Tibial artery (tissue), 4 donors: ENCODE measurements around the gene DCUN1D4.

Experiments
- DNase-seq, 2 donors: peaks; one replicate each; pipeline ENCODE4 v3.0.0-alpha.2; 2019
- H3K27ac ChIP-seq, 2 donors: fragments of 200-600 bp; sonication (generic) in 1 of 2; 1 replicate in 1 of 2; 2 replicates in 1 of 2; pipeline ENCODE4 v1.5.1; 2018 to 2019; ENCODE audit warnings: mild to moderate bottlenecking in 1 of 2
- H3K27me3 ChIP-seq, 2 donors: fragments of 200-600 bp; sonication (generic) in 1 of 2; one replicate each; pipeline versions ENCODE4 v1.5.1 to v1.6.0; 2016 to 2019
- H3K36me3 ChIP-seq, 3 donors: fragments of 200-600 bp; sonication (generic) in 2 of 3; one replicate each; pipeline ENCODE4 v1.5.1; 2016 to 2019; ENCODE audit warnings: mild to moderate bottlenecking in 2 of 3
- H3K4me1 ChIP-seq, 4 donors: fragments of 200-600 bp; sonication (generic) in 2 of 4; 1 replicate in 3 of 4; 2 replicates in 1 of 4; pipeline ENCODE4 v1.5.1; 2016 to 2019
- H3K4me3 ChIP-seq, 2 donors: fragments of 200-600 bp; sonication (generic) in 1 of 2; 1 replicate in 1 of 2; 2 replicates in 1 of 2; pipeline ENCODE4 v1.5.1; 2018 to 2019; ENCODE audit warnings: mild to moderate bottlenecking in 2 of 2
- H3K9me3 ChIP-seq, 3 donors: fragments of 200-600 bp; sonication (generic) in 1 of 3; one replicate each; pipeline ENCODE4 v1.5.1; 2016 to 2019
- CTCF ChIP-seq, 2 experiments: fragments of 200-600 bp in 1 of 2; fragments of 450-650 bp in 1 of 2; IDR thresholded peaks; one replicate each; pipeline ENCODE4 v1.5.1; 2017 to 2019; ENCODE audit warnings: antibody characterized with exemption in 2 of 2, mild to moderate bottlenecking in 1 of 2, moderate library complexity in 1 of 2
- intact Hi-C: fragments of 100-400 bp; cut with DNase I; formaldehyde crosslinking; loops from one replicate; pipeline ENCODE4 v1.15.0; 2023; ENCODE audit warnings: low total_unique reads

DCUN1D4 gene

GRCh38 chr4:51895816-51896408 lies 53.0 kb downstream of the DCUN1D4 start:
- peaks cover 17 to 35% (median 29%) of the 10 kb centered on the region in 3 donors for H3K36me3 ChIP-seq
- intact Hi-C loops = no loop called here
- H3K9me3 ChIP-seq = no peaks in the 10 kb centered on the region
- peak; percentile 73 for TF ChIP-seq CTCF (IDR thresholded peaks at IDR 0.05)
- no peaks in the 10 kb centered on the region for H3K27me3 ChIP-seq
- DNase-seq = peak; percentile 66 to 70
- peaks cover 0 to 35% (median 10%) of the 10 kb centered on the region in 4 donors for H3K4me1 ChIP-seq
- no peak overlapping the region for H3K4me3 ChIP-seq
- peak overlapping the region in 1 of 2 donors; percentile 38 for H3K27ac ChIP-seq

GRCh38 chr4:51901363-51901762 lies 58.4 kb downstream of the DCUN1D4 start:
- Histone ChIP-seq H3K9me3 (no peaks in the 10 kb centered on the region), H3K4me3 (no peak overlapping the region), H3K27me3 (no peaks in the 10 kb centered on the region), H3K4me1 (peaks cover 0 to 26% (median 2%) of the 10 kb centered on the region in 4 donors), H3K36me3 (peaks cover 16 to 51% (median 20%) of the 10 kb centered on the region in 3 donors), H3K27ac (peak overlapping the region in 1 of 2 donors; percentile 12)
- intact Hi-C loops = no loop called here
- TF ChIP-seq CTCF (IDR thresholded peaks at IDR 0.05) = no peak
- DNase-seq = no peak

DNA sequence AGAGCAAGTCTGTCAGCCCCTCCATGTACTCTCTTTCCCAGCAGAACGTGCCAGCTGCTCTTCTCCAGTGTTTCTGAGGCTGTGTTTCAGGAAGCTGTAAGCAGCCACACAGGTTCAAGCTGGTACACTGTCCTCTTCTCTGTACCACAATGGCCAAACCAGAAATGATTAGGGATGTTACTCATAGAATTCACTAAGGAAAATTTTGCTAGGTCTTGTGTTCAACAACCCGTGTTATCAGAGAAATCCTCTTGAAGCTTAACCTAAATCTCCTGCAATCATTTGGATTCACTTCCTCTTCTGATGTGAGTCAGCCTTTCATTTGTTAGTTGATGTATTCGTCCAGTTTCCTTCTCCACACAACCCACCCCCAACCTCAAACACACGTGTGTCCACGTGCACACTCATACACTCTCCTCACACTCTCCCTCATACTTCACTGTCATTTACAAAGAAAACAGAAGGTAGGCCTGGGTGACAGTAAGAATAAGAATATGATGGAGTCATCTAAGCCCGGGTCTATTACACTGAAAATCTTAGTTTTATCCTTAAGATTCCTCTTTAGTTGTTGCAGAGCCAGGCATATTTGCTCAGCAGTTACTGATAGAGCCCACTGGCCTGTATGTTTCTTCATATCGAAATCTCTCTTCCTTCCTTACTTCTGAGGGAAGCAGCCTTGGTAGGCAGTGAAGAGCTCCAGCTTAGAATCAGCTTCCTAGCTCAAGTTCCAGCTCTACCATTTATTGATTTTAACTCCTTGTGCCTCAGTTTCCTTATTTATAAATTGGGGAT lies 63.4 kb downstream of the DCUN1D4 start:
- Histone ChIP-seq H3K4me3 (no peak overlapping the region), H3K9me3 (no peaks in the 10 kb centered on the region), H3K4me1 (peaks cover 0 to 15% (median 1%) of the 10 kb centered on the region in 4 donors), H3K36me3 (peaks cover 20 to 65% (median 32%) of the 10 kb centered on the region in 3 donors), H3K27me3 (no peaks in the 10 kb centered on the region), H3K27ac (no peak overlapping the region)
- intact Hi-C loops = no loop called here
- no peak for DNase-seq
- TF ChIP-seq CTCF (IDR thresholded peaks at IDR 0.05) = no peak

- DNase-seq = no peak
- Histone ChIP-seq H3K4me3 (no peak overlapping the region), H3K27me3 (no peaks in the 10 kb centered on the region), H3K27ac (no peak overlapping the region), H3K4me1 (peaks cover 0 to 15% (median 1%) of the 10 kb centered on the region in 4 donors), H3K9me3 (no peaks in the 10 kb centered on the region), H3K36me3 (peaks cover 19 to 65% (median 32%) of the 10 kb centered on the region in 3 donors)
- intact Hi-C loops = no loop called here
- TF ChIP-seq CTCF (IDR thresholded peaks at IDR 0.05) = no peak
These were observed 64.2 kb downstream of the DCUN1D4 start for GRCh38 chr4:51907006-51907669.

- Histone ChIP-seq H3K4me1 (peaks cover 0 to 3% (median 0%) of the 10 kb centered on the region in 4 donors), H3K27ac (no peak overlapping the region), H3K36me3 (peaks cover 33 to 76% (median 50%) of the 10 kb centered on the region in 3 donors), H3K4me3 (no peak overlapping the region), H3K9me3 (no peaks in the 10 kb centered on the region), H3K27me3 (no peaks in the 10 kb centered on the region)
- intact Hi-C loops = no loop called here
- DNase-seq = no peak
- no peak for TF ChIP-seq CTCF (IDR thresholded peaks at IDR 0.05)
These were observed 66.3 kb downstream of the DCUN1D4 start for GRCh38 chr4:51909236-51909703.
